Spleen (tissue), 11 donors: ENCODE data around the gene SYT14. TPM values are rescaled to one million over a fixed set of nuclear protein-coding genes. Genes with fewer than 3 reads are reported as not detected.

ENCODE experiments used
- DNase-seq: peaks from one replicate; pipeline ENCODE4 v3.0.0-alpha.2; 2020
- H3K27ac ChIP-seq, 8 donors: fragments of 200-600 bp; sonication (generic) in 7 of 8; 1 replicate in 4 of 8; 2 replicates in 4 of 8; pipeline versions ENCODE4 v1.5.0 to v1.8.0; 2016 to 2021; ENCODE audit warnings: inconsistent platforms in 4 of 8, mild to moderate bottlenecking in 4 of 8, moderate library complexity in 1 of 8
- H3K27me3 ChIP-seq, 7 donors: fragments of 200-600 bp; sonication (generic) in 6 of 7; replicated peaks in 1 of 7; 1 replicate in 4 of 7; 2 replicates in 3 of 7; pipeline versions ENCODE4 v1.5.0 to v1.8.0; 2016 to 2021; ENCODE audit warnings: inconsistent platforms in 3 of 7, mild to moderate bottlenecking in 1 of 7
- H3K36me3 ChIP-seq, 6 donors: fragments of 200-600 bp; sonication (generic) in 5 of 6; 1 replicate in 4 of 6; 2 replicates in 2 of 6; pipeline versions ENCODE4 v1.5.0 to v1.8.0; 2016 to 2021; ENCODE audit warnings: inconsistent platforms in 2 of 6
- H3K4me1 ChIP-seq, 6 donors: fragments of 200-600 bp; sonication (generic) in 5 of 6; 1 replicate in 3 of 6; 2 replicates in 3 of 6; pipeline versions ENCODE4 v1.5.0 to v1.8.0; 2016 to 2021; ENCODE audit warnings: inconsistent platforms in 3 of 6
- H3K4me3 ChIP-seq, 8 donors: fragments of 200-600 bp; sonication (generic) in 7 of 8; 1 replicate in 4 of 8; 2 replicates in 4 of 8; pipeline versions ENCODE4 v1.5.0 to v1.8.0; 2016 to 2021; ENCODE audit warnings: inconsistent platforms in 4 of 8, mild to moderate bottlenecking in 4 of 8, moderate library complexity in 2 of 8
- H3K9me3 ChIP-seq, 8 donors: fragments of 200-600 bp; sonication (generic) in 7 of 8; 1 replicate in 4 of 8; 2 replicates in 4 of 8; pipeline versions ENCODE4 v1.5.0 to v1.8.0; 2016 to 2021; ENCODE audit warnings: inconsistent platforms in 4 of 8
- POLR2A ChIP-seq, 3 donors: fragments of 450-650 bp; IDR thresholded peaks; one replicate each; pipeline ENCODE4 v1.5.1; 2017; ENCODE audit warnings: antibody characterized with exemption in 3 of 3, mild to moderate bottlenecking in 1 of 3
- POLR2AphosphoS5 ChIP-seq, 3 donors: sonication (generic); formaldehyde crosslinking; IDR thresholded peaks; one replicate each; pipeline ENCODE4 v1.5.1; 2017; ENCODE audit warnings: antibody characterized with exemption in 3 of 3
- WGBS, 5 donors: extraction: QIAGEN DNeasy Blood & Tissue Kit in 3 of 5; methylation state at CpG; one replicate each; pipeline versions ENCODE4 v1.1.5 to v1.1.7; 2013 to 2018; 5-methylcytosine and 5-hydroxymethylcytosine counted together
- intact Hi-C: fragments of 100-400 bp; cut with DNase I; formaldehyde crosslinking; loops from one replicate; pipeline ENCODE4 v1.15.0; 2023; ENCODE audit warnings: low total_unique reads
- polyA plus RNA-seq, 3 donors: library from polyadenylated mRNA; stranded (reverse); fragments of 200-250 nt; gene quantifications; one replicate each; pipeline ENCODE4 v1.2.1, GENCODE V29; 2013
- total RNA-seq, 7 donors: library from RNA; depleted of rRNA in 3 of 7; stranded (reverse); fragments of >200 nt in 3 of 7; fragmentation: NEBNext Ultra II Directional in 4 of 7; extraction: Animal tissue kit (Norgen Biotek cat#: 25700) in 4 of 7; gene quantifications; one replicate each; pipeline versions ENCODE4 v1.1.0 to v1.2.1, GENCODE V29; 2016 to 2021
- TF ChIP-seq, protein P1 (sequence below), 11 experiments: fragments of 200-600 bp in 7 of 11; fragments of 450-650 bp in 4 of 11; sonication (generic) in 4 of 11; IDR thresholded peaks in 8 of 11; conservative IDR thresholded peaks in 3 of 11; 1 replicate in 7 of 11; 2 replicates in 4 of 11; pipeline versions ENCODE4 v1.4.0 to v1.8.0; 2016 to 2021; ENCODE audit warnings: antibody characterized with exemption in 11 of 11, inconsistent platforms in 4 of 11, mild to moderate bottlenecking in 1 of 11
- donor health status: healthy with polysubstance abuse.
- donor health status: DM: no; HTN: no; CAD: no; lungs with moderate emphysema.
- donor health status: DM: no; HTN: no; CAD: no.
- donor health status: Bipolar disorder and iron deficiency.
- donor health status: healthy.
- donor health status: DM: no; HTN: no; CAD: no.
- donor health status: DM: yes; HTN: yes; CAD: no.

Gene SYT14
- total and polyA plus RNA-seq, 10 donors: under 0.01 TPM; not detected in 9

DNA sequence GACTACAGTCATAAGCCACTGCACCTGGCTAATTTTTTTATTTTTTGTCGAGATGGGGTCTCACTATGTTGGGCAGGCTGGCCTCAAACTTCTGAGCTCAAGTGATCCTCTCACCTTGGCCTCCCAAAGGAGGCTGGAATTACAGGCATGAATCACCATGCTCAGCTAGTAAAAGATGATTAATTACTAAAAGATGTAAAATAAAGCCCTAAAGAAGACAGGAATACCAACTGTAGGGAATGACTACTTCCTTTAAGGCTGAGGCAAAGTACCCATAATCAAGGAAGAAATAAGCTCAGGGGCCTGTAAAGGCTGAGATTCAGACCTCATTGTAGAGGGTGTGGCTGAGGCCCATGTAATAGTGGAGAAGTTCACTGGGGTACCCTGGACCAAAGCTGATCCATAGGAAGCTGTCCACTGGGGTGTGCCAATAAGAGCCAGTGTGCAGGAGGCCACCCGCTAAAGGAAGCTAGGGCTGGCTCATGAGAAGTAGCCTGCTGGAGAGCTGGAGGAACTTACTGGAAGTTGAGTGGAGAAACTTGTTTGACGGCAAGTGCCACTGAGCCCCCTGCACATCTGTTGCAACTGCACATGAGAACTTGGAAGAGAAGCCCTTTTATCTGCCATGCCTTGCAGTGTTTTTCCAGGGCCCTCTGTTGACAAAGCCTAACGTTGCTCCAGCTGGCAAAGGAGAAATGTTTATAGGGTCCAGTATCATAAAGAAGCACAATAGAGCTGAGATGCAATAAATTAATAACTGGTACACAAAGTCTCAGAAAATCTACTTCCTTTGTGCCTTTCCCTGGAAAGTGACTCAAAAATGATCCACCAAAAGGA is 276.8 kb downstream of the SYT14 start:
- H3K4me1 ChIP-seq: no peaks in the 10 kb centered on the region
- H3K27ac ChIP-seq: no peak overlapping the region
- 73 to 83% (median 81%) methylated on average over 4 of the region's 4 CpGs for WGBS, 5 donors
- TF ChIP-seq, protein P1, sequence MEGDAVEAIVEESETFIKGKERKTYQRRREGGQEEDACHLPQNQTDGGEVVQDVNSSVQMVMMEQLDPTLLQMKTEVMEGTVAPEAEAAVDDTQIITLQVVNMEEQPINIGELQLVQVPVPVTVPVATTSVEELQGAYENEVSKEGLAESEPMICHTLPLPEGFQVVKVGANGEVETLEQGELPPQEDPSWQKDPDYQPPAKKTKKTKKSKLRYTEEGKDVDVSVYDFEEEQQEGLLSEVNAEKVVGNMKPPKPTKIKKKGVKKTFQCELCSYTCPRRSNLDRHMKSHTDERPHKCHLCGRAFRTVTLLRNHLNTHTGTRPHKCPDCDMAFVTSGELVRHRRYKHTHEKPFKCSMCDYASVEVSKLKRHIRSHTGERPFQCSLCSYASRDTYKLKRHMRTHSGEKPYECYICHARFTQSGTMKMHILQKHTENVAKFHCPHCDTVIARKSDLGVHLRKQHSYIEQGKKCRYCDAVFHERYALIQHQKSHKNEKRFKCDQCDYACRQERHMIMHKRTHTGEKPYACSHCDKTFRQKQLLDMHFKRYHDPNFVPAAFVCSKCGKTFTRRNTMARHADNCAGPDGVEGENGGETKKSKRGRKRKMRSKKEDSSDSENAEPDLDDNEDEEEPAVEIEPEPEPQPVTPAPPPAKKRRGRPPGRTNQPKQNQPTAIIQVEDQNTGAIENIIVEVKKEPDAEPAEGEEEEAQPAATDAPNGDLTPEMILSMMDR (IDR thresholded peaks at IDR 0.05 in 8 of 11, conservative IDR thresholded peaks at IDR 0.05 in 3 of 11): no peak
- TF ChIP-seq POLR2A (IDR thresholded peaks at IDR 0.05) (no peak), POLR2AphosphoS5 (IDR thresholded peaks at IDR 0.05) (no peak)
- H3K27me3 ChIP-seq: peaks cover 0 to 29% (median 0%) of the 10 kb centered on the region in 7 donors
- no peaks in the 10 kb centered on the region for H3K36me3 ChIP-seq
- H3K4me3 ChIP-seq: no peak overlapping the region
- DNase-seq: no peak
- intact Hi-C loops: no loop called here
- no peaks in the 10 kb centered on the region for H3K9me3 ChIP-seq

DNA sequence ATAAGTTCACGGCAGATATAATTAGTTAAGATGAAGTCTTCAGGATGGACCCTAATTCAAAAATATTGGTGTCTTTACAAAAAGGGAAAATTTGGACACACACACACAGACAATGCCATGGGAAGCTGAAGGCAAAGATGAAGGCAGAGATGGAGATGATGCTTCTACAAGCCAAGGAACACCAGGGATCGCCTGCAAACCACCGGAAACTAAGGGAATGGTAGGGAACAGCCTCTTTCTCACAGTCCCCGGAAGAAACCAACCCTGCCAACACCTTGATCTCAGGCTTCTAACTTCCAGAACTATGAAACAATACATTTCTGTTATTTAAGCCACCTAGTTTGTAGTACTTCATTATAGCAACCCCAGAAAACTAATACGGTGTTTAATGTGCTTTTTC is 279.5 kb downstream of the SYT14 start:
- TF ChIP-seq, protein P1 (IDR thresholded peaks at IDR 0.05 in 8 of 11, conservative IDR thresholded peaks at IDR 0.05 in 3 of 11): no peak
- TF ChIP-seq POLR2A (IDR thresholded peaks at IDR 0.05) (no peak), POLR2AphosphoS5 (IDR thresholded peaks at IDR 0.05) (no peak)
- 87 to 90% (median 89%) methylated on average over 5 of the region's 5 CpGs for WGBS, 5 donors

DNA sequence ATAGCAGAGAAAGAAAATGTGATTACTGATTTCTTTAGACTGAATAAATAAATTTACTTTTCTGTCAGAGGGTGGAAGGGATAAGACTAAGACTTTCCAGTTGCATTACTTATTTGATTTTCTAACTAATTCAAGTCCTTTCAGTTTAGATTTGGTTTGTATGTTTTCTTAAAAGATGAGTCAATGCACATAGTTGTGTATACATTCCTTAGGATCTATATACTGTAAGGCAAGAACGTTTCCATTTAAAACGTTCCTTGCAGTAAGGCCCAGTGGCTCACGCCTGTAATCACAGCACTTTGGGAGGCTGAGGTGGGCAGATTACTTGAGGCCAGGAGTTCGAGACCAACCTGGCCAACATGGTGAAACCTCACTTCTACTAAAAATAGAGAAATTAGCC is 280.0 kb downstream of the SYT14 start:
- no peak overlapping the region for H3K27ac ChIP-seq
- no peak overlapping the region for H3K4me3 ChIP-seq
- H3K27me3 ChIP-seq: peaks cover 0 to 23% (median 0%) of the 10 kb centered on the region in 7 donors
- TF ChIP-seq POLR2AphosphoS5 (IDR thresholded peaks at IDR 0.05) (no peak), POLR2A (IDR thresholded peaks at IDR 0.05) (no peak)
- TF ChIP-seq, protein P1 (IDR thresholded peaks at IDR 0.05 in 8 of 11, conservative IDR thresholded peaks at IDR 0.05 in 3 of 11): no peak
- no peak for DNase-seq
- no peaks in the 10 kb centered on the region for H3K36me3 ChIP-seq
- intact Hi-C loops: no loop called here
- no peaks in the 10 kb centered on the region for H3K9me3 ChIP-seq
- 73 to 86% (median 78%) methylated on average over 4 of the region's 4 CpGs for WGBS, 5 donors
- H3K4me1 ChIP-seq: no peaks in the 10 kb centered on the region

More for the DNA sequence above, 279.5 kb downstream of the SYT14 start:
- Histone ChIP-seq H3K36me3 (no peaks in the 10 kb centered on the region), H3K4me3 (no peak overlapping the region), H3K4me1 (no peaks in the 10 kb centered on the region), H3K9me3 (no peaks in the 10 kb centered on the region), H3K27ac (no peak overlapping the region), H3K27me3 (peaks cover 0 to 24% (median 0%) of the 10 kb centered on the region in 7 donors)
- intact Hi-C loops: no loop called here
- DNase-seq: no peak

Other genes starting within 250 kb of the SYT14 start
- gene HSD11B1, start 233.4 kb upstream of the SYT14 start, total RNA-seq: 10 to 100 TPM in 2 of 7 donors, 1 to 10 TPM in 5; 1.8 to 14.9 (median 4.2) TPM
- gene HSD11B1, start 233.4 kb upstream of the SYT14 start, polyA plus RNA-seq: 1 to 10 TPM; 2.6 to 3.5 (median 3.2) TPM
- gene TRAF3IP3, start 182.2 kb upstream of the SYT14 start, total RNA-seq: 100 to 1,000 TPM in 4 of 7 donors, 10 to 100 TPM in 3; 97.7 to 134 (median 109) TPM
- 100 to 1,000 TPM in 2 of 3 donors, 10 to 100 TPM in 1; 95.4 to 189 (median 107) TPM for gene TRAF3IP3, start 182.2 kb upstream of the SYT14 start, polyA plus RNA-seq
- 1 to 10 TPM; 1.0 to 2.7 (median 1.8) TPM for gene C1orf74, start 153.7 kb upstream of the SYT14 start, total RNA-seq
- gene C1orf74, start 153.7 kb upstream of the SYT14 start, polyA plus RNA-seq: 1 to 10 TPM in 2 of 3 donors, under 1 TPM in 1; 0.96 to 1.6 (median 1.5) TPM
- 1 to 10 TPM; 3.1 to 5.6 (median 4.0) TPM for gene IRF6, start 132.1 kb upstream of the SYT14 start, total RNA-seq
- 1 to 10 TPM in 2 of 3 donors, under 1 TPM in 1; 0.59 to 1.6 (median 1.4) TPM for gene IRF6, start 132.1 kb upstream of the SYT14 start, polyA plus RNA-seq
- 10 to 100 TPM in 3 of 7 donors, 1 to 10 TPM in 4; 8.7 to 13.4 (median 10.0) TPM for gene UTP25, start 110.2 kb upstream of the SYT14 start, total RNA-seq
- gene UTP25, start 110.2 kb upstream of the SYT14 start, polyA plus RNA-seq: 1 to 10 TPM; 1.8 to 3.2 (median 2.2) TPM